Measurements from ENCODE around the gene COL12A1. TPM values are rescaled to one million over a fixed set of nuclear protein-coding genes. Genes with fewer than 3 reads are reported as not detected.

COL12A1 gene
- total and polyA plus RNA-seq, 2 donors (not counting 1 experiment from before 2014, with no cell fraction given): not detected

DNA sequence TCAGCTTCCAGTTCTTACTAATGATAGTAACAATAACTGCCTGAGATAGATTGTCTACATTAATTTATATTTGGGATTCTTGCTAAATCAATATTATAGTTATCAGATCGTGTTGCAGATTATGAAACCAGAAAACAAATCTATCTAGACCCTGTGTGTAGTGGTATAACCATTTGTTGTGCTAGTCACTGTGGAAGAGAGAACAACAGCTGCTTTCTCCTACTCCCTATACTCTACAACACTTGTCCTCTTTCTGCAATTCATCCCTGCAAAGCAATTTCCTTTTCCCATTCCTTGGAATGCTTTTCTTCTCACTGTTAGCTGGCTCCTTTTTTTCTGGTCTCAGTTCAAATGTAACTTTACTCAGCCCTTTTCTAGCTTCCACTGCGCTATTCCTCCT, 29.4 kb upstream of the COL12A1 start:
- H3K27ac ChIP-seq (ENCODE audit: low read length in 2 of 2): no peak overlapping the region

DNA sequence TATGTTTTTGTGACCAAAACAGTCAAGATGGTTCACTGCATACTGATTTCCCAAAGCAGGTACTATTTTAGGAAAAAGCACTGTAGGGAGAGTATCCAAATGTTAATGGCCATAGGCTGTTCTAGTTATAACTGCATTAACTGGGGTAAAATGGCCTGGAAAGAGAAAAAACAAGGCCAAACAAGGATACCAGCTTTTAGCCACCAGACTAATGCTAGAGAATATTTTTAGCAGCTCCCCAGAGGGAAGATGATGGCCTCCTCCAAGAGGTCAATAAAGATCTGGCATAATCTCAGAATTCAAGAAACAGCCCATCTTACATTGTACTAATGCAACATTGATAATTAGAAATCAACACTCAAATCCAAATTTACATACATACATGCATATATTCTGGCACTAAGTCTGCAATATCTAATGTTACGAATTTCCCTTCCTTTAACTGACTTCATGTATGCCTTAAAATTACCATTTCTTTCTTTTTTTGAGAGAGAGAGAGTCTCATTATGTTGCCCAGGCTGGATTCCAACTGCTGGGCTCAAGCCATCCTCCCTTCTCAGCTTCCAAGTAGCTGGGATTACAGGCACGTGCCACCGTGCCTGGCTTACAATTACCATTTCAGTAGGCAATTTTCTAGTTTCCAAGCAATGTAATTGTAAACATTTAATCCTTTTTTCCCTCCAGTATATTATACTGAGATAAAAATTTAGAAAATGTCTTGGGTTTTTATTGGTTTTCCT, 28.4 kb upstream of the COL12A1 start:
- no peak overlapping the region for H3K27ac Mint-ChIP-seq
- H4K20me1 ChIP-seq (ENCODE audit: control insufficient read depth, insufficient read depth, low read length, poor library complexity, severe bottlenecking): no peaks in the 10 kb centered on the region
- no CpG with 5 or more reads among the region's 3 CpGs for WGBS (ENCODE audit: insufficient coverage)
- H3K79me2 ChIP-seq (ENCODE audit: control insufficient read depth, insufficient read depth, low read length): no peaks in the 10 kb centered on the region
- H3K4me2 ChIP-seq (replicated peaks; ENCODE audit: low read depth, low read length, poor library complexity, severe bottlenecking): no peak overlapping the region
- no peaks in the 10 kb centered on the region for H3K9me3 Mint-ChIP-seq (ENCODE audit: insufficient read depth)
- POLR2A ChIA-PET: interaction anchor here (0.6 kb wide), 1 partner anchor 1474 kb away, joined by 13 read pairs; no protein-coding TSS in a partner anchor
- no peaks in the 10 kb centered on the region for H3K9me3 ChIP-seq (ENCODE audit: control extremely low read depth in 1 of 3, control insufficient read depth in 2 of 3, insufficient read depth in 1 of 3, low read length in 2 of 3)
- no peak overlapping the region for H3K9ac ChIP-seq (ENCODE audit: low read length)
- no peak for ATAC-seq (ENCODE audit: low read depth)
- H3K4me3 ChIP-seq (ENCODE audit: control extremely low read depth in 1 of 5, extremely low read depth in 1 of 5, insufficient read depth in 1 of 5, low read depth in 2 of 5, low read length in 4 of 5): no peak overlapping the region
- CTCF ChIA-PET: interaction anchor here (1.4 to 1.8 kb wide), 2 partner anchors 25 kb away, joined by 4 to 7 read pairs; no protein-coding TSS in a partner anchor
- H3K4me1 Mint-ChIP-seq: no peaks in the 10 kb centered on the region
- intact Hi-C loops (cut with micrococcal nuclease): no loop called here
- no peak overlapping the region for H3K4me3 Mint-ChIP-seq
- H3K27me3 ChIP-seq (replicated peaks in 1 of 4; ENCODE audit: control extremely low read depth in 1 of 4, control insufficient read depth in 3 of 4, insufficient read depth in 4 of 4, low read length in 3 of 4): no peaks in the 10 kb centered on the region
- H3K36me3 ChIP-seq (replicated peaks in 1 of 2; ENCODE audit: control extremely low read depth in 1 of 2, control insufficient read depth in 1 of 2, extremely low read depth in 1 of 2, insufficient read depth in 2 of 2, low read length in 1 of 2): peaks cover 5 to 29% of the 10 kb centered on the region in 2 experiments
- H3K27me3 Mint-ChIP-seq: no peaks in the 10 kb centered on the region
- DNase-seq: no peak
- TF ChIP-seq EZH2 (IDR thresholded peaks at IDR 0.05; ENCODE audit: borderline replicate concordance, insufficient read depth, low read depth, low read length, poor library complexity, severe bottlenecking): no peak
- TF ChIP-seq, protein P1, sequence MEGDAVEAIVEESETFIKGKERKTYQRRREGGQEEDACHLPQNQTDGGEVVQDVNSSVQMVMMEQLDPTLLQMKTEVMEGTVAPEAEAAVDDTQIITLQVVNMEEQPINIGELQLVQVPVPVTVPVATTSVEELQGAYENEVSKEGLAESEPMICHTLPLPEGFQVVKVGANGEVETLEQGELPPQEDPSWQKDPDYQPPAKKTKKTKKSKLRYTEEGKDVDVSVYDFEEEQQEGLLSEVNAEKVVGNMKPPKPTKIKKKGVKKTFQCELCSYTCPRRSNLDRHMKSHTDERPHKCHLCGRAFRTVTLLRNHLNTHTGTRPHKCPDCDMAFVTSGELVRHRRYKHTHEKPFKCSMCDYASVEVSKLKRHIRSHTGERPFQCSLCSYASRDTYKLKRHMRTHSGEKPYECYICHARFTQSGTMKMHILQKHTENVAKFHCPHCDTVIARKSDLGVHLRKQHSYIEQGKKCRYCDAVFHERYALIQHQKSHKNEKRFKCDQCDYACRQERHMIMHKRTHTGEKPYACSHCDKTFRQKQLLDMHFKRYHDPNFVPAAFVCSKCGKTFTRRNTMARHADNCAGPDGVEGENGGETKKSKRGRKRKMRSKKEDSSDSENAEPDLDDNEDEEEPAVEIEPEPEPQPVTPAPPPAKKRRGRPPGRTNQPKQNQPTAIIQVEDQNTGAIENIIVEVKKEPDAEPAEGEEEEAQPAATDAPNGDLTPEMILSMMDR (IDR thresholded peaks at IDR 0.05): no peak
- no peak overlapping the region for H3K27ac ChIP-seq (ENCODE audit: low read length in 2 of 2)
- H2AFZ ChIP-seq (ENCODE audit: insufficient read depth, low read depth, low read length, poor library complexity, severe bottlenecking): no peak overlapping the region
- H3K4me1 ChIP-seq (ENCODE audit: control insufficient read depth in 2 of 2, insufficient read depth in 2 of 2, low read length in 2 of 2): no peaks in the 10 kb centered on the region

More for the DNA sequence above, 29.4 kb upstream of the COL12A1 start:
- no peaks in the 10 kb centered on the region for H3K9me3 Mint-ChIP-seq (ENCODE audit: insufficient read depth)
- H3K9ac ChIP-seq (ENCODE audit: low read length): no peak overlapping the region
- H2AFZ ChIP-seq (ENCODE audit: insufficient read depth, low read depth, low read length, poor library complexity, severe bottlenecking): no peak overlapping the region
- ChIA-PET POLR2A (no interaction called here), CTCF (interaction anchor here (1.8 kb wide), 1 partner anchor 26 kb away, joined by 7 read pairs; no protein-coding TSS in a partner anchor)
- H3K4me1 ChIP-seq (ENCODE audit: control insufficient read depth in 2 of 2, insufficient read depth in 2 of 2, low read length in 2 of 2): no peaks in the 10 kb centered on the region
- H3K27me3 Mint-ChIP-seq: no peaks in the 10 kb centered on the region
- no peak overlapping the region for H3K4me2 ChIP-seq (replicated peaks; ENCODE audit: low read depth, low read length, poor library complexity, severe bottlenecking)
- no peaks in the 10 kb centered on the region for H3K9me3 ChIP-seq (ENCODE audit: control extremely low read depth in 1 of 3, control insufficient read depth in 2 of 3, insufficient read depth in 1 of 3, low read length in 2 of 3)
- no peak overlapping the region for H3K27ac Mint-ChIP-seq
- no peak for TF ChIP-seq EZH2 (IDR thresholded peaks at IDR 0.05; ENCODE audit: borderline replicate concordance, insufficient read depth, low read depth, low read length, poor library complexity, severe bottlenecking)
- TF ChIP-seq, protein P1 (IDR thresholded peaks at IDR 0.05): no peak
- H3K79me2 ChIP-seq (ENCODE audit: control insufficient read depth, insufficient read depth, low read length): peaks cover 8% of the 10 kb centered on the region
- no peak for DNase-seq
- peaks cover 5 to 31% of the 10 kb centered on the region in 2 experiments for H3K36me3 ChIP-seq (replicated peaks in 1 of 2; ENCODE audit: control extremely low read depth in 1 of 2, control insufficient read depth in 1 of 2, extremely low read depth in 1 of 2, insufficient read depth in 2 of 2, low read length in 1 of 2)
- ATAC-seq (ENCODE audit: low read depth): no peak
- no CpG with 5 or more reads among the region's 2 CpGs for WGBS (ENCODE audit: insufficient coverage)
- peaks cover 4% of the 10 kb centered on the region for H3K4me1 Mint-ChIP-seq
- H3K27me3 ChIP-seq (replicated peaks in 1 of 4; ENCODE audit: control extremely low read depth in 1 of 4, control insufficient read depth in 3 of 4, insufficient read depth in 4 of 4, low read length in 3 of 4): no peaks in the 10 kb centered on the region
- H3K4me3 ChIP-seq (ENCODE audit: control extremely low read depth in 1 of 5, extremely low read depth in 1 of 5, insufficient read depth in 1 of 5, low read depth in 2 of 5, low read length in 4 of 5): no peak overlapping the region
- peaks cover 7% of the 10 kb centered on the region for H4K20me1 ChIP-seq (ENCODE audit: control insufficient read depth, insufficient read depth, low read length, poor library complexity, severe bottlenecking)
- no peak overlapping the region for H3K4me3 Mint-ChIP-seq
- intact Hi-C loops (cut with micrococcal nuclease): no loop called here

All from B cell (primary cell).